Measurements from ENCODE around the gene HEMGN.

- TF ChIP-seq NFIC (IDR thresholded peaks at IDR 0.05; ENCODE audit: low read depth, low read length) (no peak), USF2 (IDR thresholded peaks at IDR 0.05; ENCODE audit: borderline replicate concordance, low read depth, low read length) (no peak), POLR2A (IDR thresholded peaks at IDR 0.05; ENCODE audit: low read depth, low read length) (no peak), SMAD1 (IDR thresholded peaks at IDR 0.05; ENCODE audit: low read depth, partially characterized antibody) (no peak)
Measured at GRCh38 chr9:97964901-97965300, 26.9 kb upstream of the HEMGN start.

All from GM12878 (cell line).